Vagina (tissue), 2 donors: ENCODE measurements around the gene EML3.

Experiments used
- CTCF ChIP-seq, 3 experiments: fragments of 450-650 bp in 2 of 3; fragments of 200-600 bp in 1 of 3; sonication (generic) in 1 of 3; IDR thresholded peaks; one replicate each; pipeline ENCODE4 v1.5.1; 2017 to 2019; ENCODE audit warnings: antibody characterized with exemption in 3 of 3, mild to moderate bottlenecking in 2 of 3, moderate library complexity in 2 of 3
- POLR2A ChIP-seq, 2 donors: fragments of 450-650 bp; IDR thresholded peaks; one replicate each; pipeline ENCODE4 v1.6.1; 2017; ENCODE audit warnings: antibody characterized with exemption in 2 of 2, mild to moderate bottlenecking in 2 of 2, moderate library complexity in 2 of 2

- TF ChIP-seq CTCF (IDR thresholded peaks at IDR 0.05): no peak
- no peak for TF ChIP-seq POLR2A (IDR thresholded peaks at IDR 0.05)
Observed at GRCh38 chr11:62588966-62589637, 23.5 kb downstream of the EML3 start.
